Activated CD4-positive, CD25-positive, alpha-beta regulatory T cell treated with anti-CD3 and anti-CD28 coated beads, Interleukin-2, amount 50 U/mL, for 16 hours (primary cell): ENCODE data around the gene TMEM132C.

Experiments
- DNase-seq: peaks from one replicate; pipeline ENCODE4 v3.0.0-alpha.2; 2020; ENCODE audit warnings: low read depth, low spot score

TMEM132C gene

GRCh38 chr12:128660532-128661225, 393.7 kb downstream of the TMEM132C start:
- no peak for DNase-seq

DNA sequence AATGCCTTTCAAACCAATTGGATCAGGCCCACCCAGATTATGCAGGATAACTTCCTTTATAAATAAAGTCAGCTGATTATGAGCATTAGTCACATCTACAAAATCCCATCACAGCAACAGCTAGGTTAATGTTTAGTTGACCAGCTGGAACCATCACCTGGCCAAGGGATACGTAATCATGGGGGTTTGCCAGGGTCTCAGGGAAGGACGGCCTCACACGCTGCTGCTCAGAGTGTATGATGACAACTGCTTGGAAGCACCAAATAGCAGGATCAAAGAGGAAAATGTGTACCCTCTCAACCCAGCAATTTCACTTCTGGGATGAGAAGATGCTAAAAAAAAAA, 394.2 kb downstream of the TMEM132C start:
- no peak for DNase-seq

GRCh38 chr12:128662101-128662500, 395.1 kb downstream of the TMEM132C start:
- no peak for DNase-seq

DNA sequence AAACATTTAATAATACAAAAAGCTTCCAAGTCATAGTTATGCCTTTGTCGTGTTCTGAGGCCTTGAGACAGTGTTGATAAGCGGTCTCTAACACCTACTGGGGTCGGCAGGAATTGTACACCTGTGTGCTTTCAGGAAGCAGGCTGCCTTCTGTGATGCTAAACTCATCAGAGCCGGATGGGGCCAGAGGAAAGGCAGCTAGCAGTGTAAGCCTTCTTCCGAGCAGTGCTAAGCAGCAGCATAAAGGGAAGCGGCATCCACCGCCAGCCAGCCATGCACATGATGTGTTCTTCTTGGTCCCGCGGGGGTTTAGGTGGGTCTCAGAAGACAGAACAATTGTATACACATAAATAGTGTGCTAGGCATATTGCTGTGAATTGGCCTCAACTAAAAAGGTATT, 397.5 kb downstream of the TMEM132C start:
- DNase-seq = no peak

DNA sequence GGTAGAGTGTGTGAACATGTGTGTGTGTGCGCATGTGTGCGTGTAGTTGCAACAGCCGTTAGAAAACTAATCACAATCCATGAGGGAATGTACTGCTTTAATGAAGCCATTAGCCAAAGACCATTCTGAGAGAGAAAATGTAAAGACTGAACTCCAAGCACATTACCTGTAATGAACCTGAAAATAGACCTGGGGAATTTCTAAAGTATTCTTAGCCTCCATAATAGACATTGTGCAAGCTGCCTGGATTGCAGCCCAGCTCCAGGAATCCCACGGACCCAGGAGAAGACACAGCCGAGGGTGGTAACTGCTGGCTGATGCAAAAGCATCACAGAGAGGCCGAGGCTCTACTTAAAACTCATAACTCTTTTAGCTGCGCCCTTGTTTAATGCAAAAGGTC, 400.2 kb downstream of the TMEM132C start:
- DNase-seq = no peak

DNA sequence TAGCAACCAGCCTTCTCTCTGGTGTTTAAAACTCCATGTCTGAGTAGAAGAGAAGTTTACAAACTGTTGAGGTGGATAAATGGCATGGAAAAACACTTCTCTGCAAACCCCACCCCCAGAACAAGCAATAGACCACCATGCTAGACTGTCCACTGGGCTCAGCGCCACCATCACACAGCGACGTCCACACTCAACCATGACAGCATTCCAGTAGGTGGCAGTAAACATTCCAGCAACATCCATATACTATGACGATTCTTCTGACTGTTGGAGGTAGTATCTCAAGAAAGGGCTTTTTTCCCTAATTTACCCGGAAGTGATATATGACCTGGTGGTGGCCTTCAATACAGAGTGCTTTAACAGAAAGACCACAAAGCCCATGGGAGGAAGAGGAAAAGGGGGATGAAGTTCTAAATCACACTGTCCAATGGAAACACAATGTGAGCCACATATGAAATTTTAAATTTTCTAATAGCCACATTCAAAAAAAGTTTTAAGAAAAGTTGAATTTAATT, 404.6 kb downstream of the TMEM132C start:
- no peak for DNase-seq

GRCh38 chr12:128672428-128672827, 405.5 kb downstream of the TMEM132C start:
- DNase-seq = no peak

GRCh38 chr12:128672893-128673292, 405.9 kb downstream of the TMEM132C start:
- no peak for DNase-seq

DNA sequence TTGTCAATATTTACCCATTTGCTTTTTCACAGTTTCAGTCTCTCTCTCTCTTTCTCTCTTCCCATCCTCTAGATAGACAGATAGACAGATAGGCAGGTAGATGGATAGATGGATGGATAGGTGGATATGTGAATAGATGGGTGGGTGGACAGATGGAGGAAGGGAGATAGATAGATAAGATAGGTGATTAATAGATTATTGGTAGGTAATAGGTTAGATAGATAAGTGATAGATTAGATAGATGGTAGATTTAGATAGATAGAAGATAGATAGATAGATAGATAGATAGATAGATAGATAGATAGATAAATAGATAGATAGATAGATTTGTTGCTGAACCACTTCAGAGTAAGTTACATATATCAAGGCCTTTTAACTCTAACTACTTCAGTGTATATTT, 408.6 kb downstream of the TMEM132C start:
- no peak for DNase-seq

- DNase-seq = no peak
These were observed 413.6 kb downstream of the TMEM132C start for GRCh38 chr12:128680555-128680954.

- DNase-seq = no peak
These were observed 415.7 kb downstream of the TMEM132C start for GRCh38 chr12:128682548-128683275.

GRCh38 chr12:128684352-128684751, 417.4 kb downstream of the TMEM132C start:
- no peak for DNase-seq

- no peak for DNase-seq
These were observed 419.0 kb downstream of the TMEM132C start for GRCh38 chr12:128685903-128686475.

GRCh38 chr12:128687851-128688250, 420.9 kb downstream of the TMEM132C start:
- no peak for DNase-seq

- no peak for DNase-seq
These were observed 423.7 kb downstream of the TMEM132C start for GRCh38 chr12:128690641-128691040.

- no peak for DNase-seq
These were observed 426.1 kb downstream of the TMEM132C start for GRCh38 chr12:128693115-128693514.

GRCh38 chr12:128693771-128694170, 426.8 kb downstream of the TMEM132C start:
- no peak for DNase-seq

- no peak for DNase-seq
These were observed 427.5 kb downstream of the TMEM132C start for GRCh38 chr12:128694445-128694844.

- no peak for DNase-seq
These were observed 428.7 kb downstream of the TMEM132C start for GRCh38 chr12:128695697-128696096.

DNA sequence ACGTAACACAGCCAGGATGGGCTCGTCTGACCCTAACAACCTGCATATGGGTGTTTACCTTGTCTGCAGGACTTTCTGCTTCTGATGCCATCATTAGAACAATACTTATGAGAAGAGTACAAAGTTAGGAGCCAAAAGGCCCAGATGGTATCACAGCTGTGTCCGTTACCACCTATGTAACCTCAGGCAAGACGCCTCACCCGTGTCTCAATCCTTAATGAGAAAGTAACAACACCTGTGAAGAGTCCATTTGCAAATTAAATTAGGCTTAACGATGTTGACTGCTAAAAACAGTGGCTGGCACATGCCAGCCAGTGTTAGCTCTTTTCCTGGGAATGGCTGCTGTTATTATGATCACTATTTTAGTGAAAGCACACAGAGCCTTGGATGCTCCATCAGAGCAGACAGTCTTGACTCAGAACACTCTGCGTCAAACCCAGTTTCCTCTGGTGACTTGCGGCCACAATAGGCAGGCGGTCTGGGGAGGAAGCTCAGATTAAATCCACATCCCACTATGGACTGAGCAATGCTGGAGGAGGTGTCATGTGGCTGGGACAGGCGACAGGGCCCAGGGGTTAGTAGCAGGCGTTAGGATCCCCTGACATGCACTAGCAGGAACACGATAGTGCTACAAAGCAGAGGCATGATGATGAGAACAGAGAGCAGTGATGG, 431.5 kb downstream of the TMEM132C start:
- no peak for DNase-seq

GRCh38 chr12:128699106-128699505, 432.1 kb downstream of the TMEM132C start:
- no peak for DNase-seq

DNA sequence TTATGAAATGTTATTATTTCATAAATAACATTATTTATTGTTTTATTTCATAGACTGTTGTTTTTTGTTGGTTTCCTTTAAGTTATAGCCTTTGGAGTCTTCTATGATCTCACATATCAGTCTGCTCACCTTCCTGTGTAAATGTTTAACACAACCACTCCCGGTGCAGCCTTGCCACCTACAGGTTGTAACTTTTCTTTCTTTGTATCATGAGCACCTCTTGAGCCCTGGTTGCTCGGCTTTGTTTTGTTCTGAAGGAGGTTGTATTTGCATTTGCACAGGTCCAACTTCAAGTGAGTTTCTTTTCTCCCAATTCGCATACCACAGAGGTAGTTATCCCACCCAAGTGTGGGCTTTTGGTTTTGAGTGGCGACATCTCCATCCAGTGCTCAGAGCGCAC, 435.4 kb downstream of the TMEM132C start:
- no peak for DNase-seq
